Umbilical cord (tissue), 2 donors: ENCODE measurements around the gene ZNF90. TPM values are rescaled to one million over a fixed set of nuclear protein-coding genes. Genes with fewer than 3 reads are reported as not detected.
A peak's percentile ranks its signal among the peaks of the same experiment; 100 is the strongest.
"Not testable (repeated sequence)": the region's sequence is repeated elsewhere in the genome, so short reads cannot be mapped to it uniquely, and the experiment has no call there.

Experiments
- DNase-seq: peaks from one replicate; pipeline ENCODE4 v3.0.0-alpha.2; 2015; ENCODE audit warnings: low spot score
- total RNA-seq: library from RNA; depleted of rRNA; stranded (reverse); fragments of >200 nt; gene quantifications from one replicate; pipeline ENCODE4 v1.2.3, GENCODE V29; 2014; ENCODE audit warnings: low replicate concordance; ENCODE audit not compliant: insufficient read depth

The ZNF90 gene
- total RNA-seq, 1 donor from 2014 or later = 20.2 TPM

DNA sequence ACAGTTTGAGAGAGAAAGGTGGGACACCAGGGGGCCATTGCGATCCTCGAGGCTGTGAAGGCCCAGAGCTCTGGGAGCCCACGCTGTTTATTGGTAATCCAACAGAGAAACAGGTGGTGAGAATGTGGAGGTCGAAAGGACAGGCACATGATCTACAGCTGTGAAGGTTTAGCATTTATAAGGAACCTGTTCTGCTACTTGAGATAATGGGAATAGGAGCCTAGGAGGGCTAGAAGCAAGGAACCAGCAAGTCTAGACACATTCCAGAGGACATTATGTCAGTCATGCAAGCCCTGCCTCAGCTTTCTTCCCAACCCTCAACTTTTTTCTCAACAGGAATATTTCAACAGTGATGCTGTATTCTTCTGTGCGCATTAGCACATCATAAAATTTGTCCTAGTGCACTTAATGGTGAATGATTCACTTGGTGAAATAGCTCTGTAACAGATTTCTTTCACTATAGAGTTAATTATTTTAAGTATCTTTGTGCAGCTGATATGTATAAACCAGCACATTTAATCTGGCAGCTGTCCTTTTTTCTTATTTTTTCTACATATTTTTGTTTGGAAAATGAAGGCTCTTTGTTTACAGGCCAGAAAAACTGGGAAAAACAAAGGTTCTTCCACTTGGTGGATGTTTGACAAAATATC, 25.4 kb downstream of the ZNF90 start:
- no peak for DNase-seq

DNA sequence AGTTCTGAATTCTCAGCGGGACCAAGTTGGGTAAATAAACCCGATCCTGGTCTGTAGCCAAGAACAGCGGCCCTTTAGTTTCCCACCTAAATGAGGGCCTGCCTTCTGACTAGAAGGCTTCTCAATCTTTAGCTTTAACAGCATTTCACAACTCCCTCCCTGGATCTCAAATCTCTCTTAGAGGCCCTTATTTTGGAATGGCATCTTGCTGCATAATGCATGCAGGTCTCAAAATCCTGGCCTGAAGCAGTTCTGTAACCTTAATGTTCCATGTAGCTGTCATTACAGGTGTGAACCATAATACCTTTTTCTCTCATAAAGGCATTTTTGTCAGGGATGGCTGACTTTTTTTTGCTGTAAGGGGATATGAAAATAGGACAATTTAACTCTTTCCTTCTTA, 29.5 kb downstream of the ZNF90 start:
- no peak for DNase-seq

DNA sequence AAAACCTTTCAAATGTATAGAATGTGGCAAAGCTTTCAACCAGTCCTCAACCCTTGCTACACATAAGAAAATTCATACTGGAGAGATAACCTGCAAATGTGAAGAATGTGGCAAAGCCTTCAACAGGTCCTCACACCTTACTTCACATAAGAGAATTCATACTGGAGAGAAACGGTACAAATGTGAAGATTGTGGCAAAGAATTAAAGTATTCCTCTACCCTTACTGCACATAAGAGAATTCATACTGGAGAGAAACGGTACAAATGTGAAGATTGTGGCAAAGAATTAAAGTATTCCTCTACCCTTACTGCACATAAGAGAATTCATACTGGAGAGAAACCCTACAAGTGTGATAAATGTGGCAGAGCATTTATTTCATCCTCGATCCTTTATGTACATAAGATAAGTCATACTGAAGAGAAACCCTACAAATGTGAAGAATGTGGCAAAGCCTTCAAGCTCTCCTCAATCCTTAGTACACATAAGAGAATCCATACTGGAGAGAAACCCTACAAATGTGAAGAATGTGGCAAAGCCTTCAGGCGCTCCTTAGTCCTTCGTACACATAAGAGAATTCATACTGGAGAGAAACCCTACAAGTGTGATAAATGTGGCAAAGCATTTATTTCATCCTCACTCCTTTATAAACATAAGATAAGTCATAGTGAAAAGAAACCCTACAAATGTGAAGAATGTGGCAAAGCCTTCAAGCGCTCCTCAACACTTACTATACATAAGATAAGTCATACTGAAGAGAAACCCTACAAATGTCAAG, 40.5 kb downstream of the ZNF90 start:
- not testable (repeated sequence) for DNase-seq

DNA sequence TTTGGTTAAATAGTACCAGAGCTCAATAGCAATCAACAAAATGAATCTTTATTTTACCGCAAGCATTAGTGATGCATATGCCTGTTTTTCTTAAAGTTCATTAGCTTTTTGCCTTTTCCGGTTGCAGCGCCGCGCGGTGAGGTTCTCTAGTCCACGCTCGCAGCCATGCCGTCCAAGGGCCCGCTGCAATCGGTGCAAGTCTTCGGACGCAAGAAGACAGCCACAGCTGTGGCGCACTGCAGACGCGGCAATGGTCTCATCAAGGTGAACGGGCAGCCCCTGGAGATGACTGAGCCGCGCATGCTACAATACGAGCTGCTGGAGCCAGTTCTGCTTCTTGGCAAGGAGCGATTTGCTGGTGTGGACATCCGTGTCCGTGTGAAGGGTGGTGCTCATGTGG, 47.1 kb downstream of the ZNF90 start:
- DNase-seq = no peak

GRCh38 chr19:20132933-20133332, 55.1 kb downstream of the ZNF90 start:
- DNase-seq = not testable (repeated sequence)

DNA sequence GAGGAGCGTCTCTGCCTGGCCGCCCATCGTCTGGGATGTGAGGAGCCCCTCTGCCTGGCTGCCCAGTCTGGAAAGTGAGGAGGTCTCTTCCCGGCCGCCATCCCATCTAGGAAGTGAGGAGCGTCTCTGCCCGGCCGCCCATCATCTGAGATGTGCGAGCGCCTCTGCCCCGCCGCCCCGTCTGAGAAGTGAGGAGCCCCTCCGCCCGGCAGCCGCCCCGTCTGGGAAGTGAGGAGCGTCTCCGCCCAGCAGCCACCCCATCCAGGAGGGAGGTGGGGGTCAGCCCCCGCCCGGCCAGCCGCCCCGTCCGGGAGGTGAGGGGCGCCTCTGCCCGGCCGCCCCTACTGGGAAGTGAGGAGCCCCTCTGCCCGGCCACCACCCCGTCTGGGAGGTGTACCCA, 59.9 kb downstream of the ZNF90 start:
- not testable (repeated sequence) for DNase-seq

DNA sequence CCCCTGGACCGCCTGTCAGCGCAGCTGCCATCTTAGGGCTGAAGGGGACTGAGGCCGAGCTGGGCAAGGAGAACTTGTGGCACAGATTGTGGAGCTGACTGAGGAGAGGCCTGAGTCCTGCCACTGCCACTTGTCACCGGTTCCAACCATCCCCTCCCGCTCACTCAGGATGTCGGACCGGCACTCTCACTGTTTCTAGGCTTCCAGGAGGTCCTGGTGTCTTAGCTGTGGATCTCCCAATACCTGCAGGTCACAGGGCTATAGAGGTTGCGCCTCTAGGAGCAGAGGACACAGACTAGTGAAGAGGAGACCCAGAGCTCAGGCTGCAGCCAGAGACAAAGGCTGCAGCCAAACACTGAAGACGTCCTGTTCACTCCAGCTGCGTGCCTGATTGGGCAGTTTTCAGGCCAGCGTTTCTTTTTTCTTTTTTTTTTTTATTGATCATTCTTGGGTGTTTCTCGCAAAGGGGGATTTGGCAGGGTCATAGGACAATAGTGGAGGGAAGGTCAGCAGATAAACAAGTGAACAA, 73.9 kb downstream of the ZNF90 start:
- no peak for DNase-seq

DNA sequence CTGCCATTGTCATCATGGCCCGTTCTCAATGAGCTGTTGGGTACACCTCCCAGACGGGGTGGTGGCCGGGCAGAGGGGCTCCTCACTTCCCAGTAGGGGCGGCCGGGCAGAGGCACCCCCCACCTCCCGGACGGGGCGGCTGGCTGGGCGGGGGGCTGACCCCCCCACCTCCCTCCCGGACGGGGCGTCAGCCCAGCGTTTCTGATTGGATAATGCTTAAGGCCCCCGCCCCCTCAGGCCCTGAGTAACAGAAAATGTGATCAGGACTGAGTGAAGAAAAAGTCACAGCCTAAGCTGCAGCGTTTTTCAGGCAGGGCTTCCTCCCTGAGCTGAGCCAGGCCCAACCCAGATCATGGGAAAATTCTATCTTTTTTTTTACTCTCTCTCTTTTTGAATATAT, 74.7 kb downstream of the ZNF90 start:
- DNase-seq = not testable (repeated sequence)

DNA sequence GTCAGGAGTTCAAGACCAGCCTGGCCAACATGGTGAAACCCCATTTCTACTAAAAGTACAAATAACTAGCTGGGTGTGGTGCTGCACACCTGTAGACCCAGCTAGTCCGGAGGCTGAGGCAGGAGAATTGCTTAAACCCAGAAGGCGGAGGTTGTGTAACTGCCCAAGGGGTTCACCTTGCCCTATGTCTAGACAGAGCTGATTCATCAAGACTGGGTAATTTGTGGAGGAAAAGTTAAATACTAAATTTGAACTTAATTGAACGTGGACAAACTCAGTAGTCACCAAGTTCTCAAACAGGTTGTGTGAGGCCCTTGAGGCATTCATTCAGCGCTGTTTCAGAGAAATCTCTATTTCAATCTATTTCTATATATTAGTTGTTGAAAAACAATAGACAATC, 75.5 kb downstream of the ZNF90 start:
- no peak for DNase-seq

- no peak for DNase-seq
Observed at GRCh38 chr19:20154636-20155035, 76.8 kb downstream of the ZNF90 start.

DNA sequence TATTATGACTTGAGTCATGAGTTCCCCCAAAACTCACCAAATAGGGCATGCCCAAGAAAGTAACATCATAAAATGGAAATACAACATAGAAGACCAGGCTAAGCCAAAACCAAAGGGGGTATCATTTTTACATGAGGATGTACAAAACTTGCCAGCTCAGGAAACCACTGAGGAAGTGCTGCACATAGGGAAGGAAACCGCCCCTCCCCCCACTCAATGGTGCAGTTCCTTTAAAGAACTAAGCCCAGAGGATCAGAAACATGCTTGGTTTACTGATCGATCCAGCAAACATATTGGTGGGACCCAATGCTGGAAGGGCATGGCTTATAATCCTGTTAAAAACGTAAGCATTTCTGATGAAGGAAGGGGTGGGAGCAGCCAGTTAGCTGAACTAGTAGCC, 85.0 kb downstream of the ZNF90 start:
- no peak for DNase-seq

- no peak for DNase-seq
Observed at GRCh38 chr19:20164456-20164855, 86.7 kb downstream of the ZNF90 start.

GRCh38 chr19:20165971-20166592, 88.3 kb downstream of the ZNF90 start:
- no peak for DNase-seq

- peak; percentile 99 for DNase-seq
Observed at GRCh38 chr19:20167020-20167644, 89.3 kb downstream of the ZNF90 start, which contains the start of gene ZNF486. TSS of gene ZNF486 (plus strand) at chr19:20167214. CDS start at chr19:20167331, 117 bp downstream.

- peak; percentile 41 for DNase-seq
Observed at GRCh38 chr19:20167651-20168122, 89.9 kb downstream of the ZNF90 start.

Other genes with a start within 250 kb of the ZNF90 start
- gene ZNF253, start 212.1 kb upstream of the ZNF90 start, total RNA-seq = 10.8 TPM
- 15.9 TPM for gene ZNF93, start 177.1 kb upstream of the ZNF90 start, total RNA-seq
- gene ZNF682, start 38.5 kb upstream of the ZNF90 start, total RNA-seq = 8.9 TPM
- 21.4 TPM for gene ZNF486, start 89.2 kb downstream of the ZNF90 start, total RNA-seq